ENCODE measurements around the gene LMOD1.

Gene LMOD1

GRCh38 chr1:201851949-201852348 lies 94.4 kb downstream of the LMOD1 start:
- no peak for DNase-seq

DNA sequence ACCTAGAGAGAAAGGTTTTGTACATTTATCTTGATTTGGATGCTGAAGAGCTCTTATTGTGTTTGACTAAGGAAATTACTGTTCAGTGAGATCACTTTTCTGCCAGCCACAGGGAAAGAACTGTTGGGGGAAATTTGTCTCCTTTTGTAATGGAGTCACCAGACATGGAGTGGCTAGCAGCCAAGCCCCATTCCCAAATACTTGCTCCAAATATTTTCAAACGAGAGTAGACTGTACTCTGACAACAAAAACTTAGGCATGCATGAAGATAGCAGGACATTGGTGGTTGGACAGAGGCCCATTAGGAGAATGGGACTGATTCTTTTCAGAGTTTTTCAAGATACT lies 96.3 kb downstream of the LMOD1 start:
- DNase-seq, result no peak

DNA sequence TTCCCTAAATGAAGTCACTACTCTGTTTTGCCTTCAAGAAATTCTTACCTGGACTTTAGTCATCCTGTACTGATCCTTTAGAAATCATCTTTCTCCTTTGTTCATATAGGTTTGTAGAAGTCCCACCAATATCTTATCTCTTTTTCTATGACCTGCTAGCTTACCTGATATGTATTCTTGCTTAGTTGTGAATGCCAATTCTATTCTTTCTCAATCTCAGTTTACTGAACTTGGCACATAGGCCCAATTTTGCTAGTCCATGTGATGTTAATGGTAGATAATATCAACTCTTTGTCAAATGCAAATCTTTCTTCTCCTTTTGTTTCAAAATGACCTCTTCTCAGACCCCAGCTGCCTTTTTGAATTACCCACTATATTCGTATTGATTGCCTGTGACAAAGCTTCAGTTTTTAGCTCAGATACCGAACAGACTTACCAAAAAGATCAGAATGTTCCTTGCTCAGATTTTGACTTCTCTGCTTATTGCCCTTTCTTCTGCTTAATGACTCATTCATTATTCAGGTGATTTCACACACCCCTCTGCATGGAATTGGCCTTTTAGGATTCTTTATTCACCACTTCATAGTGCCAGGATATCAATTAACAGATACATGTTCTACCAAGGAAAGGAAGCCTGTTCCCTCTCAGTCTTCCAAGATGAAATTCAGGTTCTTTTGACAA lies 96.8 kb downstream of the LMOD1 start:
- no peak for DNase-seq

- no peak for DNase-seq
These were observed 98.1 kb downstream of the LMOD1 start for GRCh38 chr1:201848230-201848629.

GRCh38 chr1:201847150-201847549 lies 99.2 kb downstream of the LMOD1 start:
- no peak for DNase-seq
